GM21390 (cell line): ENCODE results near the gene PTGES2.

ENCODE experiments used
- ATAC-seq: cut with Tn5 transposase; IDR thresholded peaks from one replicate; pipeline ENCODE4 v1.9.1; 2021; ENCODE audit not compliant: unreplicated experiment

Gene PTGES2

GRCh38 chr9:128153060-128153946, 25.8 kb upstream of the PTGES2 start:
- no peak for ATAC-seq

GRCh38 chr9:128152133-128153059, 24.9 kb upstream of the PTGES2 start:
- no peak for ATAC-seq

GRCh38 chr9:128151309-128152132, 24.0 kb upstream of the PTGES2 start:
- ATAC-seq: no peak

- no peak for ATAC-seq
Observed at GRCh38 chr9:128150594-128151308, 23.2 kb upstream of the PTGES2 start.

GRCh38 chr9:128149951-128150593, 22.5 kb upstream of the PTGES2 start:
- no peak for ATAC-seq

- ATAC-seq: no peak
Observed at GRCh38 chr9:128149001-128149701, 21.6 kb upstream of the PTGES2 start, which contains the start of gene LCN2. Gene LCN2 (plus strand): TSS chr9:128149453. CDS start chr9:128149526, 73 bp downstream.

GRCh38 chr9:128148509-128149000, 21.0 kb upstream of the PTGES2 start:
- ATAC-seq: no peak

GRCh38 chr9:128146591-128147120, 19.1 kb upstream of the PTGES2 start:
- no peak for ATAC-seq

GRCh38 chr9:128145951-128146351, 18.4 kb upstream of the PTGES2 start:
- ATAC-seq: no peak

- no peak for ATAC-seq
Observed at GRCh38 chr9:128145536-128145935, 18.0 kb upstream of the PTGES2 start.

GRCh38 chr9:128144239-128145181, 17.0 kb upstream of the PTGES2 start:
- no peak for ATAC-seq

GRCh38 chr9:128143525-128144238, 16.2 kb upstream of the PTGES2 start:
- ATAC-seq: no peak

GRCh38 chr9:128142596-128142995, 15.1 kb upstream of the PTGES2 start:
- ATAC-seq: no peak

GRCh38 chr9:128142061-128142460, 14.5 kb upstream of the PTGES2 start:
- ATAC-seq: no peak

GRCh38 chr9:128141604-128142003, 14.1 kb upstream of the PTGES2 start:
- no peak for ATAC-seq

GRCh38 chr9:128139621-128140020, 12.1 kb upstream of the PTGES2 start:
- no peak for ATAC-seq

GRCh38 chr9:128138001-128138400, 10.5 kb upstream of the PTGES2 start:
- ATAC-seq: no peak
